Activated CD4-positive, alpha-beta memory T cell treated with anti-CD3 and anti-CD28 coated beads for 36 hours (primary cell): Measurements from ENCODE around the gene SPSB4. TPM values are rescaled to one million over a fixed set of nuclear protein-coding genes. Genes with fewer than 3 reads are reported as not detected.

Experiments
- CTCF ChIA-PET: fragments of 350-600 bp; sonication (Branson Sonifier 250); formaldehyde crosslinking; loops from one replicate; lab custom pipeline; 2021; ENCODE audit warnings: antibody characterized with exemption, inconsistent platforms; lab: Charles Lee
- POLR2A ChIA-PET: fragments of 350-600 bp; sonication (Branson Sonifier 250); formaldehyde crosslinking; loops from one replicate; lab custom pipeline; 2021; ENCODE audit warnings: antibody characterized with exemption; lab: Charles Lee
- DNase-seq: peaks from one replicate; pipeline ENCODE4 v3.0.0-alpha.2; 2020
- H3K27ac Mint-ChIP-seq: one replicate; pipeline ENCODE4 v1.8.0; 2021; ENCODE audit warnings: mixed read lengths
- H3K27me3 Mint-ChIP-seq: one replicate; pipeline ENCODE4 v1.8.0; 2021; ENCODE audit warnings: mixed read lengths
- H3K36me3 Mint-ChIP-seq: one replicate; pipeline ENCODE4 v1.8.0; 2021; ENCODE audit warnings: mixed read lengths
- H3K4me1 Mint-ChIP-seq: one replicate; pipeline ENCODE4 v1.8.0; 2021; ENCODE audit warnings: low read depth, mixed read lengths
- H3K4me3 Mint-ChIP-seq: one replicate; pipeline ENCODE4 v1.8.0; 2021; ENCODE audit warnings: mild to moderate bottlenecking, mixed read lengths
- H3K9me3 Mint-ChIP-seq: one replicate; pipeline ENCODE4 v1.8.0; 2021; ENCODE audit warnings: mixed read lengths
- intact Hi-C: fragments of 100-400 bp; cut with micrococcal nuclease; formaldehyde crosslinking; loops from one replicate; pipeline ENCODE4 v1.15.1; 2023
- total RNA-seq, 2 experiments: library from RNA; stranded (reverse); gene quantifications; one replicate each; pipeline ENCODE4 v1.2.3, GENCODE V29; 2021

Gene SPSB4
- total RNA-seq, 2 experiments from 2014 or later: not detected

DNA sequence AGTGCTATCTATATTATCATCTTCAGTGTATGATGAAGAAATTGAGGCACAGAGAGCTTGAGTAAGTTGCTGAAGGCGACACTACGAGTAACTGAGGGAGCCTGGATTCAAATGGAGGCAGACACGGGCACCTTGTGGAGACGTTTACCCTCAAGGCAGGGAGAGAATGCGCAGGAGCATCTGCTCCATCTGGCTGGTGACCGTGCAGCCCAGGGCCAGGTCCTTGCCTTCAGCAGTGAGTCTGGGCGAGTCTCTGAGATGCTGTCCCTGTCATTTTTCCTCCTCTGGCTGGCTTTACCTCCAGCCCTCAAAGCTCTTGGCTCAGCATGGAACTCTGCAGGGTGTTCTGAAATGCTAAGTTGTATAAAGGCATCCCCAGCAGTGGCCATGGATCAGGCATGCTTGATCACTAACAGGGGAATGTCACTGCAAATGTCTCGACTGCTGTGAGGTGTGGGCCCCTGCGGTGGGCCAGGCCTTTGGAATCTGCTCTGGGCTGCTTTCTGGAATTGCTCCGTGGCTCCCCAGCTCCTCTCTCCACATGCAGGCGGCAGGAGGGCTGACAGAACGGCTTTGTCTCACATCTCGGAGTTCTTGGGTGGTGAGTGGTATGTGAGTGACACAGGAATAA, 19.7 kb downstream of the SPSB4 start:
- H3K9me3 Mint-ChIP-seq: no peaks in the 10 kb centered on the region
- no peak for DNase-seq
- H3K36me3 Mint-ChIP-seq: no peaks in the 10 kb centered on the region
- CTCF ChIA-PET: no interaction called here
- H3K27ac Mint-ChIP-seq: no peak overlapping the region
- no peaks in the 10 kb centered on the region for H3K4me1 Mint-ChIP-seq
- H3K27me3 Mint-ChIP-seq: no peaks in the 10 kb centered on the region
- intact Hi-C loops: no loop called here
- POLR2A ChIA-PET: no interaction called here
- no peak overlapping the region for H3K4me3 Mint-ChIP-seq

DNA sequence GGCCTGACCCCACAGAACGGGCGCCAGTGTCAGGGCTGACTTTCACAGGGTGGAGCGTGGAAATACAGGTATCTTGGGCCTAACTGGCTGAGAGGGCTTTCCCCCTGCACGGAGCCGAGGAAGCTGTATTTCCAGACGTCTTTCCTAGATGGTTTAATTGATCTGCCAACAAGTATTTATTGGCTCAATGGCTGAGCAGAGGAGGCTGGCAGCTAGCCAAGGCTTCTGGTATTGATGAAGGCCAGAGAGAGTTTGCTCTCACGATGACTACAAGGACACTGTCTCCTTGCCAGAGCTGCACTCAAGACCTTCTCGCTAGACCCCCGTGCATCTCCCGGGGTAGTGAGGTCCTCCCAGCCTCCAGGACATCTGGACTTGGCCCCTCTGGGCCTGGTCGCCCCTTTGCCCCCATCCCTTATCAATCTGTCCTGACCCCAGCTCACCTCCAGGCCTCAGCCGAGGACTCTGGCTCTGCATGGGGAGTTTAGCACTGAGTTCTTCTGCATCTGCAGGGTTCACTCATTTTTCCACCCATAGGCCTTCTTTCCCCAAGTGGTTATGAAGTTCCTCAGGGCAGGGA, 20.6 kb downstream of the SPSB4 start:
- Mint-ChIP-seq H3K27ac (no peak overlapping the region), H3K4me1 (peaks cover 2% of the 10 kb centered on the region), H3K27me3 (peaks cover 3% of the 10 kb centered on the region), H3K9me3 (no peaks in the 10 kb centered on the region), H3K4me3 (no peak overlapping the region), H3K36me3 (no peaks in the 10 kb centered on the region)
- CTCF ChIA-PET: interaction anchor here (1.0 kb wide), 1 partner anchor 34 kb away, joined by 3 read pairs; no protein-coding TSS in a partner anchor
- POLR2A ChIA-PET: no interaction called here
- intact Hi-C loops: no loop called here
- no peak for DNase-seq

DNA sequence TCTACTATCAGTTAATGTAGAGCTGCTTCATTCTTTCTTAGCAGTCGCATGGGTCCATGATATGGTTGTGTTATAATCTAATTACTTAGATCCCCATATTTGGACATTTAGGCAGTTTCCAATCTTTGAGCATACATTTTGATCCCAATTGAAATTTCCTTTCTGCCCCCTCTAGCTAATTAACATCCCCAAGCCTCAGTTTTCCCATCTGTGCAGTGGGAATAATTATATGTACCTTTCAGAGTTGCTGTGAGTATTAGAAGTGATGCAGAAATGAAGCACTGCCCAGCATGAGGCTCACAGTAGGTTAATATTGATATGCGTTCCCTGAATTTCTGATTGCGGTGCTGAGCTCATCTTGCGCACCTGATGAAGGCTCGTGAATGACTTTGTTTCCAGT, 21.8 kb downstream of the SPSB4 start:
- no peaks in the 10 kb centered on the region for H3K9me3 Mint-ChIP-seq
- ChIA-PET POLR2A (no interaction called here), CTCF (interaction anchor here (1.3 kb wide), 1 partner anchor 33 kb away, joined by 3 read pairs; no protein-coding TSS in a partner anchor)
- DNase-seq: no peak
- H3K36me3 Mint-ChIP-seq: no peaks in the 10 kb centered on the region
- no peak overlapping the region for H3K27ac Mint-ChIP-seq
- H3K4me1 Mint-ChIP-seq: peaks cover 8% of the 10 kb centered on the region
- intact Hi-C loops: no loop called here
- peaks cover 3% of the 10 kb centered on the region for H3K27me3 Mint-ChIP-seq
- no peak overlapping the region for H3K4me3 Mint-ChIP-seq

DNA sequence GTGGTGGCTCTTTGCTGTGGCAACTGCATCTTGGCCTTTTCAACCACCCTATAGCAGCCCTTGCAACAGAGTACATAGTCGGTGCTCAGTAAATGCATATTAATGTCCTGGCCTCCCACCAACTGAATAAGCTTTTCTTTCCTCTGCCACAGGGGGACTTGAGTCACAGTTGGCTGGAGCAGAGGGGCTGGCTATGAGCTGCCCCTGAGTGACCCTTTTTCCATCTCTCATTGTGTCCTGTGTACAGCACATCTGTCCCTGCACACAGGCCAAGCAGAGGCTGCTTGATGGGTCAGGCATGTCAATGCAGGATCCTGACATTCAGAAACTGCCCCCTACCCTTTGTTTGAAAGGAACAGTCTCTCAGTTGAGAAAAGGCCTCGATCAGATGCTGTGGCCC, 22.4 kb downstream of the SPSB4 start:
- Mint-ChIP-seq H3K4me3 (no peak overlapping the region), H3K9me3 (no peaks in the 10 kb centered on the region), H3K36me3 (no peaks in the 10 kb centered on the region), H3K27me3 (peaks cover 3% of the 10 kb centered on the region), H3K27ac (no peak overlapping the region), H3K4me1 (peaks cover 8% of the 10 kb centered on the region)
- ChIA-PET POLR2A (no interaction called here), CTCF (interaction anchor here (1.3 kb wide), 1 partner anchor 32 kb away, joined by 3 read pairs; no protein-coding TSS in a partner anchor)
- intact Hi-C loops: no loop called here
- DNase-seq: no peak

DNA sequence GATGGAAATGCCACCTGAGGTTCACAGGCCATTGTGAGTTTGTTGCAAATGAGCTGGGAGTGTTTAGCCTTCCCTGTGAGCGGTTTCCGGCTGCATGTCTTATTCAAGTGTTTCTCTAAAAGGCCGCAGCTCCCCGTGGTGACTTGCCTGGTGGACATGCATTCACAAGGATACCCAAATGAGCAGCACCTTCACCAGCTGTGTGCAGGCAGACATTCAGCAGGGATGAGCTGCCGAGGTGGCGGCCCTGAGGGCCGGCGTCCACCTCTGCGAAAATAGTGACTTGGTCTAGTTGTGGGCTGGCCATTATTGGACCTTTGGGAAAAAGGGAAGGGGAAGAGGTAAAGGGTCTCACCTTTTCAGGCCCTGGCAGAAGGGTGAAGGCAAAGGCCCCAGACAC, 23.4 kb downstream of the SPSB4 start:
- no peak overlapping the region for H3K27ac Mint-ChIP-seq
- H3K9me3 Mint-ChIP-seq: no peaks in the 10 kb centered on the region
- peaks cover 3% of the 10 kb centered on the region for H3K27me3 Mint-ChIP-seq
- ChIA-PET POLR2A (no interaction called here), CTCF (no interaction called here)
- no peak for DNase-seq
- no peak overlapping the region for H3K4me3 Mint-ChIP-seq
- no peaks in the 10 kb centered on the region for H3K36me3 Mint-ChIP-seq
- peaks cover 8% of the 10 kb centered on the region for H3K4me1 Mint-ChIP-seq
- intact Hi-C loops: no loop called here

DNA sequence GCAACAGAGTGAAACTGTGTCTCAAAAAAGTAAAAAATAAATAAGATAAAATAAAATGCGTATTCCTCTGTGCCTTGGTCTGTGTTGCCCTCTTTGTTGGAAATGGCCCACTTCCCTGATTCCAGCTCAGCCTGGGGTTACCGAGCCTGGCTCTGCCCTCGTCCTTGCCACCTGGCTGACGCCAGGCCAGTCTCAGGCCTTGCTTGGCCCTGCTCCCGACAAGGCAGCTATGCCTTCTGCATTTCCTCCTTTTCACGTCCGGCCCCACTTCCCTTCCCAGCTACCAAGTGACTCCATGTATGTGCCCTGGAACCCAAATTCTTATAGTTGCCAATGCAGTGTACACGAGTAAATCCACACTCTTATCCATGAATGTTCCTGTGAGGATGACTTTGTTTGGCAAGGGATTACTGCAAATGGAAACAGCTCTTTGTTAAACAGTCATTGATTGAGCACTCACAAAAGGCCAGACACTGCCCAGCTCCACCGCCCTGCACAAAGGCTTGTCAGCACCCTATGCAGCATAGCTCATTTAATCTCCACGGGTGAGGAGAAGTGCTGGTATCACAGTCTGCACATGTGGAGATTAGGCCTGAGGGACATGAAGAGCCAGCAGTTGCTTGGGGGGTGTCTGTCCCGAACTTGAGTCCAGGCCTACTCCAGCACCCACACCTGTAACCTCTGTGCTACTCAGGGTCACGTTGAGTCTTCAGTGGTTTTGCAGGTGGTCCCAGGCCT, 25.1 kb downstream of the SPSB4 start:
- ChIA-PET CTCF (interaction anchor here (1.5 kb wide), 1 partner anchor 26 kb away, joined by 4 read pairs; no protein-coding TSS in a partner anchor), POLR2A (no interaction called here)
- Mint-ChIP-seq H3K4me3 (no peak overlapping the region), H3K36me3 (no peaks in the 10 kb centered on the region), H3K9me3 (no peaks in the 10 kb centered on the region), H3K4me1 (peaks cover 8% of the 10 kb centered on the region), H3K27ac (no peak overlapping the region), H3K27me3 (peaks cover 3% of the 10 kb centered on the region)
- no peak for DNase-seq
- intact Hi-C loops: no loop called here

DNA sequence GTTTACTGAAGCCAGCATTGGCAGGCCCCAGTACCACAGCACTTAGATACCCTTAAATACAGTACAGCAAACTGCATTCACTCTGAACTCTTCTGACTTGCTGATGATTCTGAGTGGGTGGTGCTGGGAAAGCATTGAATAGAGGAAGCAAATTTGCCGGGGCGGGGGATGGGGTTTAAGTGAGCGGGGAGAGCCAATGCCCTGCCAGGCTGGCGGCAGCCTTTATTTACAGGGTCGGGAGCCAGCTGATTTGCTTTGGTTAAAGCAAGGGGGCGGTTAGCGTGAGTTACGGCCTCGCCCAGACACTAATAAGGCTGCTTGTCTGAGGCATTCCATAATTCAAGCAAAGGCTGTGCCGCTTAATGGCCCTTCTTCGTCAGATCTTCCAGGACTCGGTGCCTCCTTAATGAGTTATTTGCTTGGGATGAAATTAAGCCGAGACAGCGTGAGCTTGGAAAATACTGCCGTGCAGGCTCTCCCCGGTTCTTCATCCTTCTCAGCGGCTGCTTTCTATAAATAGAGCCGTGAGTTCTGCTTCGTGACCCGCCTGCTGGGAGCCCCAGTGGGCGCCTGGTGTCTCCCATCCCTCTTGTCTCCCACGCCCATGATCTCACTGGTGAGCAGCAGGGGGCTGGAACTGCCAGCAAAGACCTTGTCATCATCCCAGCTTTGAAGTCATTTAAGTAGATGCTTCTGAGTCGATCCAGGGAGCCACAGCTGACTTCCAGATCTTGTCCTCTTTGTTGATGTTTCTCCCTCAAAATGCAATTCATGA, 25.8 kb downstream of the SPSB4 start:
- peaks cover 3% of the 10 kb centered on the region for H3K27me3 Mint-ChIP-seq
- ChIA-PET CTCF (interaction anchor here (1.5 kb wide), 1 partner anchor 27 kb away, joined by 4 read pairs; no protein-coding TSS in a partner anchor), POLR2A (no interaction called here)
- H3K27ac Mint-ChIP-seq: no peak overlapping the region
- H3K4me3 Mint-ChIP-seq: no peak overlapping the region
- peaks cover 8% of the 10 kb centered on the region for H3K4me1 Mint-ChIP-seq
- intact Hi-C loops: no loop called here
- no peaks in the 10 kb centered on the region for H3K36me3 Mint-ChIP-seq
- peak; percentile 30 for DNase-seq
- H3K9me3 Mint-ChIP-seq: no peaks in the 10 kb centered on the region

DNA sequence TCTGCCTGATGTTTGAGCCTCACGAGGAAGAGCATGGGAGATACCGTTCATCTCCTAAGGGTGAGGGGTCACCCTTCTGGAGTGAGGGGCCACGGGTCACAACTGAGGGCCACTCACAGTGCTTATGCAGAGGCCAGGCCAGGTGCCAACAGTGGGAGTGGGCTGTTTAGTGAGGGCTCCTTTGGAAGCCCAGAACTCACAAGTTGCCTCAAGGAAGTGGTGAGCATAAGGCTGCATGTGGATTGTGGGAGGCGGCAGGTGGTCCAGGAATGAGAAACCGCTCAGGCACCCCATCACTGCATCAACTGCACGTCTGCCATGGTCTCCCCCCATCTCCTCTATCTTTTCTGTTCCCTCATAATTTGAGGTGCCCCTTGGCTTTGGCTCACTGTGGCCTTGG, 26.5 kb downstream of the SPSB4 start:
- DNase-seq: no peak
- no peaks in the 10 kb centered on the region for H3K36me3 Mint-ChIP-seq
- ChIA-PET CTCF (interaction anchor here (1.6 kb wide), 1 partner anchor 28 kb away, joined by 7 read pairs; no protein-coding TSS in a partner anchor), POLR2A (no interaction called here)
- peaks cover 8% of the 10 kb centered on the region for H3K4me1 Mint-ChIP-seq
- intact Hi-C loops: no loop called here
- no peaks in the 10 kb centered on the region for H3K9me3 Mint-ChIP-seq
- peaks cover 3% of the 10 kb centered on the region for H3K27me3 Mint-ChIP-seq
- no peak overlapping the region for H3K4me3 Mint-ChIP-seq
- no peak overlapping the region for H3K27ac Mint-ChIP-seq

DNA sequence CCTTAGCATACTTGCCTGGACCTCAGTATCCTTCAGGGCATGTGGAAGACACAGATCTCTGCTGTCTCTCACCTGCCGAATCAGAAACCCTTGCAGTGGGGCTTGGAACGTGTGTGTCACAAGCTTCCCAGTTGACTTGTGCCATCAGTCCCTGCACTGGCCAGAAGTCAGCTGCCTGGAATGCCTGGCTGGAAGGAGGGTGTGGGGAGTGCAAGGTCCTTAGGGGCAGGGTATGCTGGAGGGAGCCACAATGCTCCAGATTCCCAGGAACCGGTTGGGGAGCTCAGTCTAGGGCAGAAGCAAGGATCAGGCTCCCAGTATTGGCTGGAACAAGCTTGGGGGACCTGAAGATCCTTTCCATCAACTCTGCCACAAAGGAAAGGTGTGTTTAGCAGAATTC, 27.1 kb downstream of the SPSB4 start:
- no peak overlapping the region for H3K4me3 Mint-ChIP-seq
- H3K4me1 Mint-ChIP-seq: peaks cover 8% of the 10 kb centered on the region
- no peaks in the 10 kb centered on the region for H3K36me3 Mint-ChIP-seq
- H3K9me3 Mint-ChIP-seq: no peaks in the 10 kb centered on the region
- no peak for DNase-seq
- no peak overlapping the region for H3K27ac Mint-ChIP-seq
- POLR2A ChIA-PET: no interaction called here
- intact Hi-C loops: no loop called here
- CTCF ChIA-PET: interaction anchor here (1.6 kb wide), 1 partner anchor 28 kb away, joined by 7 read pairs; no protein-coding TSS in a partner anchor
- peaks cover 3% of the 10 kb centered on the region for H3K27me3 Mint-ChIP-seq

DNA sequence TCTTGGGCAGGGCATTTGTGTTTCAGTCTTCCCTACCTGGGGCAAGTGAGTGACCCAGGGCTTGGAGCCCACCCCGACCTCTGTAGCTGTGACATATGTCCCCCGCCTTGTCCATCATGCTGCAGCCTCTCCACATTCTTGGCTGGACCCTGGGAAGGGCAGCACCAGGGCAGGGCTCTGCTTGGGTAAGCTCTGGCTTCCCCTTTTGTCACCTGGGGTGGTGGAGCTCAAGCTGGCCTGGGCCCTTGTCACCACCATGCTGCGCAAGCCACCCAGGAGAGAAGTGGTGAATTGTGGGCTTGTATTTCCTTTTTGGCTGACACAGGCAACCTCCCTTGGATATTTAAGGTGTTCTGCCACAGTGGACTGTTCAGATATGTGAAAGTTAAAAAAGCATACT, 29.3 kb downstream of the SPSB4 start:
- no peak overlapping the region for H3K27ac Mint-ChIP-seq
- peaks cover 8% of the 10 kb centered on the region for H3K4me1 Mint-ChIP-seq
- H3K9me3 Mint-ChIP-seq: no peaks in the 10 kb centered on the region
- no peak for DNase-seq
- H3K4me3 Mint-ChIP-seq: no peak overlapping the region
- POLR2A ChIA-PET: no interaction called here
- CTCF ChIA-PET: no interaction called here
- intact Hi-C loops: no loop called here
- peaks cover 3% of the 10 kb centered on the region for H3K27me3 Mint-ChIP-seq
- H3K36me3 Mint-ChIP-seq: no peaks in the 10 kb centered on the region

DNA sequence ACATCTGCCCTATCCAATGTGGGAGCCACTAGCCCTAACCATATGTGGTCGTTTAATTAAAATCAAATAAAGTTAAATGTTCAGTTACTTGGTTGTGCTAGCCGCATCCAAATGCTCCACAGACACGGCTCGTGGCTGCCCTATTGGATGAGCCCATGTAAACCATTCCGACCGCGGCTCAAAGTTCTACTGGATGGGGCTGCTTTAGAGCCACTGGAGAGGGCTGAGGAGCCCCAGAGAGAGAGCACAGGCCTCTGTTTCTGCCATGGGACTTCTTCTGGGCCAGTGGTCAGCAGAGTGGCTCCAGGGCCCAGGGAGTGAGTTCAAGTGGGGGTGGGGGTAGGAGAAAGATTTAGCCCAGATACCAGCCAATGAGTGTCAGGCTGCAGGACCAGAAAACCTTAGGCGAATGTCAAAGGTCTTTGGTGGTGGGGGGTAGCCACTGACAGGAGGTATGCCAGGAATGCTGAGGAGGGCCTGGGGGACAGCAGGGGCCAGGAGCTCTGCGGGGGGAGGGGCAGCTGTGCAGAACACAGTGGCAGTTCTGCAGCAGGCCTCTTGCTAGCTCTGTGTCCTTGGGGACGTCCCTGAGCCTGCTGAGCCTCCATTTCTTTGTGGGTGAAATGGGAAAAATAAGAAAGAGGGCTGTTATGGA, 30.1 kb downstream of the SPSB4 start:
- intact Hi-C loops: no loop called here
- Mint-ChIP-seq H3K4me1 (peaks cover 8% of the 10 kb centered on the region), H3K27me3 (peaks cover under 1% of the 10 kb centered on the region), H3K4me3 (no peak overlapping the region), H3K9me3 (no peaks in the 10 kb centered on the region), H3K27ac (no peak overlapping the region), H3K36me3 (no peaks in the 10 kb centered on the region)
- no peak for DNase-seq
- POLR2A ChIA-PET: no interaction called here
- CTCF ChIA-PET: no interaction called here
